H1 (cell line): Measurements from ENCODE around the gene GGT5. TPM values are rescaled to one million over a fixed set of nuclear protein-coding genes. Genes with fewer than 3 reads are reported as not detected.

Experiments used
- CTCF ChIA-PET: fragments of 300-600 bp; sonication (Branson Sonifier 250); formaldehyde crosslinking; loops from one replicate; lab custom pipeline; 2021; ENCODE audit not compliant: partially characterized antibody; lab: Charles Lee
- POLR2A ChIA-PET: fragments of 300-600 bp; sonication (Branson Sonifier 250); formaldehyde crosslinking; loops from one replicate; lab custom pipeline; 2021; ENCODE audit warnings: inconsistent platforms; ENCODE audit not compliant: partially characterized antibody; lab: Charles Lee
- DNase-seq, 2 experiments: peaks; one replicate each; pipeline versions ENCODE4 v3.0.0 to v3.0.0-alpha.2; 2010 to 2022; ENCODE audit warnings: low spot score in 2 of 2, low read depth in 1 of 2, mixed read lengths in 1 of 2
- FAIRE-seq: peaks from 2 replicates; lab custom pipeline; 2011; peaks lifted over from hg19 to GRCh38; lab: Jason Lieb, UNC
- H2AFZ ChIP-seq: 2 replicates; pipeline ENCODE4 v1.8.1; 2012; ENCODE audit warnings: low read length, inconsistent platforms
- H2AK5ac ChIP-seq: 2 replicates; pipeline ENCODE4 v1.6.1; 2013; ENCODE audit warnings: low read depth, low read length
- H2BK120ac ChIP-seq: replicated peaks from 2 replicates; pipeline ENCODE3; 2013; ENCODE audit warnings: low read depth, low read length, inconsistent platforms
- H2BK12ac ChIP-seq: 2 replicates; pipeline ENCODE4 v1.6.1; 2013; ENCODE audit warnings: low read depth, low read length
- H2BK15ac ChIP-seq: 2 replicates; pipeline ENCODE4 v1.6.1; 2013; ENCODE audit warnings: low read length
- H2BK20ac ChIP-seq: 2 replicates; pipeline ENCODE4 v1.6.1; 2013; ENCODE audit warnings: low read length
- H2BK5ac ChIP-seq: 2 replicates; pipeline ENCODE4 v1.6.1; 2013; ENCODE audit warnings: low read depth, low read length
- H3K14ac ChIP-seq: 2 replicates; pipeline ENCODE4 v1.6.1; 2013; ENCODE audit warnings: inconsistent platforms; ENCODE audit not compliant: insufficient read length
- H3K18ac ChIP-seq: 2 replicates; pipeline ENCODE4 v1.6.1; 2013; ENCODE audit warnings: low read length; ENCODE audit errors: extremely low read depth
- H3K23ac ChIP-seq: 2 replicates; pipeline ENCODE4 v1.6.1; 2013; ENCODE audit warnings: inconsistent platforms; ENCODE audit not compliant: insufficient read length
- H3K23me2 ChIP-seq: 2 replicates; pipeline ENCODE4 v1.6.1; 2013; ENCODE audit warnings: low read depth, low read length
- H3K27ac ChIP-seq: 2 replicates; pipeline ENCODE4 v1.6.1; 2011; ENCODE audit warnings: low read depth, low read length, inconsistent platforms
- H3K27me3 ChIP-seq, 4 experiments: replicated peaks in 1 of 4; 1 replicate in 1 of 4; 2 replicates in 3 of 4; pipeline versions ENCODE4 v1.6.1 to v1.8.1; 2011 to 2013; ENCODE audit warnings: low read length in 3 of 4, mild to moderate bottlenecking in 3 of 4, inconsistent platforms in 2 of 4, mixed read lengths in 2 of 4, moderate library complexity in 1 of 4; ENCODE audit not compliant: control insufficient read depth in 3 of 4, insufficient read depth in 3 of 4; ENCODE audit errors: extremely low read depth in 1 of 4
- H3K36me3 ChIP-seq, 4 experiments: 2 replicates each; pipeline versions ENCODE4 v1.6.1 to v1.8.1; 2011 to 2013; ENCODE audit warnings: mild to moderate bottlenecking in 4 of 4, low read length in 3 of 4, moderate library complexity in 2 of 4, control low read depth in 1 of 4, inconsistent platforms in 1 of 4; ENCODE audit not compliant: insufficient read depth in 4 of 4, control insufficient read depth in 2 of 4
- H3K4ac ChIP-seq: replicated peaks from 2 replicates; pipeline ENCODE3; 2013; ENCODE audit warnings: low read length, low read depth, mixed read lengths, inconsistent platforms; ENCODE audit not compliant: insufficient read length
- H3K4me1 ChIP-seq, 4 experiments: replicated peaks in 1 of 4; 1 replicate in 1 of 4; 2 replicates in 3 of 4; pipeline versions ENCODE4 v1.6.1 to v1.8.1; 2011 to 2013; ENCODE audit warnings: low read length in 3 of 4, inconsistent platforms in 2 of 4, mixed read lengths in 1 of 4; ENCODE audit not compliant: insufficient read depth in 4 of 4, control insufficient read depth in 3 of 4
- H3K4me2 ChIP-seq, 2 experiments: 2 replicates each; pipeline versions ENCODE4 v1.6.1 to v1.8.1; 2011 to 2013; ENCODE audit warnings: low read depth in 2 of 2, low read length in 2 of 2, control low read depth in 1 of 2, inconsistent platforms in 1 of 2, mild to moderate bottlenecking in 1 of 2; ENCODE audit not compliant: insufficient read depth in 1 of 2
- H3K4me3 ChIP-seq, 4 experiments: fragments of 200-600, 300-600 bp in 1 of 4; sonication (generic), shearing (Covaris generic), sonication (Bioruptor Twin) in 1 of 4; 2 replicates each; pipeline versions ENCODE4 v1.5.1 to v1.8.1; 2011 to 2016; ENCODE audit warnings: low read length in 4 of 4, low read depth in 3 of 4, control low read depth in 2 of 4, inconsistent platforms in 2 of 4, mild to moderate bottlenecking in 2 of 4, mixed read lengths in 1 of 4, moderate library complexity in 1 of 4; ENCODE audit not compliant: insufficient read depth in 2 of 4; ENCODE audit errors: extremely low read depth in 1 of 4
- H3K56ac ChIP-seq: replicated peaks from 2 replicates; pipeline ENCODE3; 2013; ENCODE audit warnings: low read depth, mild to moderate bottlenecking, mixed read lengths, low read length, inconsistent platforms; ENCODE audit not compliant: insufficient read length
- H3K79me1 ChIP-seq: 2 replicates; pipeline ENCODE4 v1.6.1; 2013; ENCODE audit warnings: low read depth, low read length, control low read depth
- H3K79me2 ChIP-seq, 2 experiments: 2 replicates each; pipeline versions ENCODE4 v1.6.1 to v1.8.1; 2012 to 2013; ENCODE audit warnings: low read length in 2 of 2, mild to moderate bottlenecking in 2 of 2, inconsistent platforms in 1 of 2; ENCODE audit not compliant: insufficient read depth in 2 of 2, control insufficient read depth in 1 of 2
- H3K9ac ChIP-seq, 4 experiments: replicated peaks in 1 of 4; 1 replicate in 1 of 4; 2 replicates in 3 of 4; pipeline versions ENCODE4 v1.6.1 to v1.8.1; 2011 to 2013; ENCODE audit warnings: low read depth in 3 of 4, low read length in 3 of 4, control low read depth in 2 of 4, mild to moderate bottlenecking in 2 of 4, moderate library complexity in 2 of 4, inconsistent platforms in 1 of 4; ENCODE audit errors: extremely low read depth in 1 of 4
- H3K9me3 ChIP-seq, 2 experiments: 2 replicates each; pipeline versions ENCODE4 v1.6.1 to v1.8.1; 2012 to 2013; ENCODE audit warnings: mild to moderate bottlenecking in 2 of 2, moderate library complexity in 2 of 2, control low read depth in 1 of 2, inconsistent platforms in 1 of 2, low read depth in 1 of 2, low read length in 1 of 2, mixed read lengths in 1 of 2; ENCODE audit not compliant: insufficient read depth in 2 of 2
- H4K20me1 ChIP-seq, 2 experiments: replicated peaks in 1 of 2; 2 replicates each; pipeline versions ENCODE3 to v1.8.1; 2011 to 2013; ENCODE audit warnings: inconsistent platforms in 2 of 2, low read length in 2 of 2, mild to moderate bottlenecking in 1 of 2; ENCODE audit not compliant: insufficient read depth in 2 of 2, control insufficient read depth in 1 of 2
- H4K5ac ChIP-seq: 2 replicates; pipeline ENCODE4 v1.6.1; 2013; ENCODE audit warnings: low read length, low read depth, mixed read lengths, inconsistent platforms; ENCODE audit not compliant: insufficient read length
- H4K8ac ChIP-seq: 2 replicates; pipeline ENCODE4 v1.8.0; 2013; ENCODE audit warnings: mild to moderate bottlenecking, moderate library complexity, low read length, inconsistent platforms; ENCODE audit not compliant: insufficient read depth; ENCODE audit errors: extremely low read depth
- H4K91ac ChIP-seq: replicated peaks from 2 replicates; pipeline ENCODE3; 2013; ENCODE audit warnings: low read length, mixed read lengths, inconsistent platforms; ENCODE audit not compliant: insufficient read length
- BACH1 ChIP-seq: IDR thresholded peaks from 2 replicates; pipeline ENCODE4 v1.6.1; 2012; ENCODE audit warnings: low read length, improper control_type of control experiment
- BCL11A ChIP-seq, 2 experiments: IDR thresholded peaks; one replicate each; pipeline ENCODE4 v1.6.1; 2011; ENCODE audit warnings: low read depth in 2 of 2, low read length in 2 of 2, mild to moderate bottlenecking in 2 of 2
- CBX5 ChIP-seq: fragments of 300-800, 300-1000 bp; sonication (generic); IDR thresholded peaks from 2 replicates; pipeline ENCODE4 v1.7.1; 2016; ENCODE audit warnings: antibody characterized with exemption, low read length, low read depth
- CBX8 ChIP-seq: fragments of 300-800, 300-1000 bp; sonication (generic); IDR thresholded peaks from 2 replicates; pipeline ENCODE4 v1.7.1; 2016; ENCODE audit warnings: low read depth, low read length, borderline replicate concordance
- CTBP2 ChIP-seq: IDR thresholded peaks from 2 replicates; pipeline ENCODE4 v1.7.0; 2011; ENCODE audit warnings: borderline replicate concordance, mild to moderate bottlenecking, moderate library complexity, mixed read lengths, low read length; ENCODE audit not compliant: insufficient read depth, insufficient read length
- KDM5A ChIP-seq: fragments of 200-600 bp; IDR thresholded peaks from 2 replicates; pipeline ENCODE4 v1.7.1; 2012; ENCODE audit warnings: mild to moderate bottlenecking, low read length, inconsistent platforms, mixed read lengths
- MAFK ChIP-seq: IDR thresholded peaks from 2 replicates; pipeline ENCODE4 v1.6.1; 2012; ENCODE audit warnings: low read depth, mild to moderate bottlenecking, improper control_type of control experiment, low read length
- SP2 ChIP-seq: IDR thresholded peaks from 2 replicates; pipeline ENCODE4 v1.6.1; 2012; ENCODE audit warnings: mild to moderate bottlenecking, low read length, inconsistent platforms
- TAF1 ChIP-seq: IDR thresholded peaks from 2 replicates; pipeline ENCODE4 v1.6.1; 2011; ENCODE audit warnings: mild to moderate bottlenecking, low read depth, low read length
- TAF7 ChIP-seq: optimal IDR thresholded peaks from 2 replicates; pipeline ENCODE3; 2011; ENCODE audit warnings: low read depth, mild to moderate bottlenecking, inconsistent platforms, low read length, moderate library complexity, borderline replicate concordance
- TEAD4 ChIP-seq: IDR thresholded peaks from 2 replicates; pipeline ENCODE4 v1.6.1; 2012; ENCODE audit warnings: low read depth, low read length, inconsistent platforms, mixed read lengths
- WGBS, 2 experiments: shearing (Covaris generic) in 1 of 2; methylation state at CpG; one replicate each; pipeline versions ENCODE4 v1.1.6 to v1.1.7; 2013 to 2015; ENCODE audit warnings: low lambda C conversion rate in 2 of 2, mixed read lengths in 2 of 2, inconsistent platforms in 1 of 2, low coverage in 1 of 2, missing lambda C conversion rate in 1 of 2; ENCODE audit not compliant: insufficient replicate concordance in 2 of 2, insufficient coverage in 1 of 2, insufficient read length in 1 of 2; ENCODE audit errors: extremely low coverage in 1 of 2, missing lambda C conversion rate in 1 of 2; 5-methylcytosine and 5-hydroxymethylcytosine counted together
- polyA plus RNA-seq, 7 experiments: library from polyadenylated mRNA; depleted of rRNA in 3 of 7; stranded (reverse) in 5 of 7; unstranded in 2 of 7; fragments of >200 nt in 5 of 7; fragments of 200-250 nt in 2 of 7; gene quantifications; 1 replicate in 5 of 7; 2 replicates in 1 of 7; 4 replicates in 1 of 7; pipeline versions ENCODE4 v1.2.1 to v1.2.3, GENCODE V29; 2011 to 2013; ENCODE audit warnings: missing spikeins in 2 of 7, mixed read lengths in 2 of 7
- total RNA-seq: library from RNA; stranded (reverse); fragmentation: NEBNext Ultra II Directional; extraction: Animal tissue kit (Norgen Biotek cat#: 25700); gene quantifications from 2 replicates; pipeline ENCODE4 v1.2.1, GENCODE V29; 2021
- TF ChIP-seq, protein P1 (sequence below): IDR thresholded peaks from 2 replicates; pipeline ENCODE4 v1.6.1; 2011; ENCODE audit warnings: low read length, improper control_type of control experiment

Gene GGT5
- total and polyA plus RNA-seq, 2 of the 8 experiments (the other 6 are each of a cell fraction or from before 2014, with no cell fraction given): 0.05 TPM; not detected in 1

- peak overlapping the region; percentile 35; the same call in 1 of the 2 replicates for H2BK5ac ChIP-seq
- no peak overlapping the region for H4K5ac ChIP-seq
- 94% methylated on average over 19 of the region's 19 CpGs; no CpG with 5 or more reads in 1 of the 2 experiments for WGBS, 2 experiments
- H2BK20ac ChIP-seq: peak overlapping the region; percentile 18; the same call in 1 of the 2 replicates
- no peak overlapping the region; the same call in 1 of the 2 replicates for H4K8ac ChIP-seq
- H2BK120ac ChIP-seq: no peak overlapping the region
- FAIRE-seq: no peak
- no peak overlapping the region for H3K14ac ChIP-seq
- peak overlapping the region; percentile 55; the same call in 1 of the 2 replicates for H2BK12ac ChIP-seq
- H3K4ac ChIP-seq: no peak overlapping the region
- peak overlapping the region; percentile 75 for H2BK15ac ChIP-seq
- peaks cover 0 to 3% (median 0%) of the 10 kb centered on the region in 4 experiments; a peak in 2 of 7 replicates for H3K4me1 ChIP-seq
- H3K4me2 ChIP-seq: no peak overlapping the region
- no peaks in the 10 kb centered on the region for H3K79me2 ChIP-seq
- CTCF ChIA-PET: interaction anchor here (1.1 to 5.2 kb wide), 7 partner anchors 12 to 57 kb away, joined by 3 to 44 read pairs (median 7); no protein-coding TSS in a partner anchor
- no peaks in the 10 kb centered on the region; a peak in 1 of 7 replicates for H3K27me3 ChIP-seq
- no peak overlapping the region for H4K91ac ChIP-seq
- no peaks in the 10 kb centered on the region for H3K9me3 ChIP-seq
- no peak overlapping the region for H3K18ac ChIP-seq
- H3K56ac ChIP-seq: peak overlapping the region; percentile 46
- POLR2A ChIA-PET: no interaction called here
- peaks cover 2% of the 10 kb centered on the region; the same call in 1 of the 2 replicates for H3K23me2 ChIP-seq
- H2AK5ac ChIP-seq: no peak overlapping the region
- H3K4me3 ChIP-seq: no peak overlapping the region
- H3K36me3 ChIP-seq: no peaks in the 10 kb centered on the region
- DNase-seq: no peak
- peaks cover 0 to 2% of the 10 kb centered on the region in 2 experiments for H4K20me1 ChIP-seq
- H3K9ac ChIP-seq: no peak overlapping the region
- no peak overlapping the region for H2AFZ ChIP-seq
- H3K23ac ChIP-seq: no peak overlapping the region
- H3K79me1 ChIP-seq: no peaks in the 10 kb centered on the region
- H3K27ac ChIP-seq: no peak overlapping the region
- TF ChIP-seq CBX8: no peak
- TF ChIP-seq MAFK: no peak
- no peak for TF ChIP-seq SP2
- TF ChIP-seq BCL11A (IDR thresholded peaks at IDR 0.05; ENCODE audit: low read depth in 2 of 2, low read length in 2 of 2): no peak
- TF ChIP-seq TAF7: no peak
- TF ChIP-seq CTBP2: no peak
- TF ChIP-seq, protein P1, sequence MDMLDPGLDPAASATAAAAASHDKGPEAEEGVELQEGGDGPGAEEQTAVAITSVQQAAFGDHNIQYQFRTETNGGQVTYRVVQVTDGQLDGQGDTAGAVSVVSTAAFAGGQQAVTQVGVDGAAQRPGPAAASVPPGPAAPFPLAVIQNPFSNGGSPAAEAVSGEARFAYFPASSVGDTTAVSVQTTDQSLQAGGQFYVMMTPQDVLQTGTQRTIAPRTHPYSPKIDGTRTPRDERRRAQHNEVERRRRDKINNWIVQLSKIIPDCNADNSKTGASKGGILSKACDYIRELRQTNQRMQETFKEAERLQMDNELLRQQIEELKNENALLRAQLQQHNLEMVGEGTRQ: no peak
- TF ChIP-seq CBX5: no peak
- TF ChIP-seq TAF1: no peak
- no peak for TF ChIP-seq TEAD4
- TF ChIP-seq KDM5A: no peak
- TF ChIP-seq BACH1: no peak
Measured at GRCh38 chr22:24244144-24244787, 616 bp downstream of the GGT5 start.
